Suppressor macrophage treated with lipopolysaccharide for 1 hour (primary cell): ENCODE measurements around the gene GPATCH3.
"Not testable (repeated sequence)": the region's sequence is repeated elsewhere in the genome, so short reads cannot be mapped to it uniquely, and the experiment has no call there.

Source experiments
- DNase-seq, 3 donors: peaks; one replicate each; pipeline ENCODE4 v3.0.0-alpha.2; 2020 to 2022

The GPATCH3 gene

GRCh38 chr1:26900001-26900814 lies at the start of gene GPATCH3:
Gene GPATCH3 (minus strand): TSS chr1:26900467. CDS start chr1:26900442, 25 bp downstream.
- peak; percentile 95 to 98 (median 96) for DNase-seq

GRCh38 chr1:26949926-26950319 lies 49.7 kb upstream of the GPATCH3 start:
- no peak for DNase-seq

- no peak for DNase-seq
Observed at GRCh38 chr1:26949266-26949925, 49.1 kb upstream of the GPATCH3 start.

GRCh38 chr1:26948725-26949057 lies 48.4 kb upstream of the GPATCH3 start:
- not testable (repeated sequence) for DNase-seq

- no peak for DNase-seq
Observed at GRCh38 chr1:26946270-26946669, 46.0 kb upstream of the GPATCH3 start.

- DNase-seq: no peak
Observed at GRCh38 chr1:26945728-26946127, 45.5 kb upstream of the GPATCH3 start.

GRCh38 chr1:26945138-26945537 lies 44.9 kb upstream of the GPATCH3 start:
- no peak for DNase-seq

GRCh38 chr1:26942656-26943055 lies 42.4 kb upstream of the GPATCH3 start:
- DNase-seq: no peak

GRCh38 chr1:26941311-26941710 lies 41.0 kb upstream of the GPATCH3 start:
- DNase-seq: no peak

GRCh38 chr1:26938659-26939025 lies 38.4 kb upstream of the GPATCH3 start:
- DNase-seq: no peak

- peak; percentile 44 to 57 (median 50) for DNase-seq
Observed at GRCh38 chr1:26938004-26938658, 37.9 kb upstream of the GPATCH3 start.

- no peak for DNase-seq
Observed at GRCh38 chr1:26936823-26937222, 36.6 kb upstream of the GPATCH3 start.

- DNase-seq: peak; percentile 64 to 82 (median 73)
Observed at GRCh38 chr1:26932531-26932930, 32.3 kb upstream of the GPATCH3 start.

- DNase-seq: peak in 2 of 3 donors; percentile 7 to 23
Observed at GRCh38 chr1:26923711-26924110, 23.4 kb upstream of the GPATCH3 start.

- DNase-seq: no peak
Observed at GRCh38 chr1:26922901-26923300, 22.6 kb upstream of the GPATCH3 start.

- DNase-seq: no peak
Observed at GRCh38 chr1:26922431-26922729, 22.1 kb upstream of the GPATCH3 start.

- peak; percentile 98 to 99 (median 98) for DNase-seq
Observed at GRCh38 chr1:26921540-26922430, 21.5 kb upstream of the GPATCH3 start, which contains the start of gene NUDC. Gene NUDC (plus strand): TSS chr1:26921743. CDS start chr1:26921849, 106 bp downstream.

GRCh38 chr1:26921126-26921539 lies 20.9 kb upstream of the GPATCH3 start:
- no peak for DNase-seq

- DNase-seq: no peak
Observed at GRCh38 chr1:26915204-26915842, 15.1 kb upstream of the GPATCH3 start.

- no peak for DNase-seq
Observed at GRCh38 chr1:26913754-26914619, 13.7 kb upstream of the GPATCH3 start, which contains the start of gene NR0B2. Gene NR0B2 (minus strand): TSS chr1:26913975. CDS start chr1:26913940, 35 bp downstream.

GRCh38 chr1:26913389-26913753 lies 13.1 kb upstream of the GPATCH3 start:
- no peak for DNase-seq
